Dermis microvascular lymphatic vessel endothelial cell (primary cell): ENCODE data around the gene KDM7A. TPM values are rescaled to one million over a fixed set of nuclear protein-coding genes. Genes with fewer than 3 reads are reported as not detected.
"Not testable (repeated sequence)": the region's sequence is repeated elsewhere in the genome, so short reads cannot be mapped to it uniquely, and the experiment has no call there.

ENCODE experiments used
- DNase-seq, 2 donors: peaks; one replicate each; pipeline versions ENCODE4 v3.0.0 to v3.0.0-alpha.2; 2010; ENCODE audit warnings: low read depth in 2 of 2
- total RNA-seq: library from RNA; depleted of rRNA; stranded (reverse); fragments of >200 nt; gene quantifications from 2 replicates; pipeline ENCODE4 v1.2.1, GENCODE V29; 2014

KDM7A gene
- 6.2 and 11.3 TPM in 2 replicates for total RNA-seq

- DNase-seq, result peak; percentile 81 to 93
Observed at GRCh38 chr7:140176811-140177702, at the start of gene KDM7A. Gene KDM7A, minus strand, starts transcription at chr7:140176983. Its CDS starts 46 bp downstream, at chr7:140176937.

- DNase-seq, result no peak
Observed at GRCh38 chr7:140225562-140226249, 48.9 kb upstream of the KDM7A start.

DNA sequence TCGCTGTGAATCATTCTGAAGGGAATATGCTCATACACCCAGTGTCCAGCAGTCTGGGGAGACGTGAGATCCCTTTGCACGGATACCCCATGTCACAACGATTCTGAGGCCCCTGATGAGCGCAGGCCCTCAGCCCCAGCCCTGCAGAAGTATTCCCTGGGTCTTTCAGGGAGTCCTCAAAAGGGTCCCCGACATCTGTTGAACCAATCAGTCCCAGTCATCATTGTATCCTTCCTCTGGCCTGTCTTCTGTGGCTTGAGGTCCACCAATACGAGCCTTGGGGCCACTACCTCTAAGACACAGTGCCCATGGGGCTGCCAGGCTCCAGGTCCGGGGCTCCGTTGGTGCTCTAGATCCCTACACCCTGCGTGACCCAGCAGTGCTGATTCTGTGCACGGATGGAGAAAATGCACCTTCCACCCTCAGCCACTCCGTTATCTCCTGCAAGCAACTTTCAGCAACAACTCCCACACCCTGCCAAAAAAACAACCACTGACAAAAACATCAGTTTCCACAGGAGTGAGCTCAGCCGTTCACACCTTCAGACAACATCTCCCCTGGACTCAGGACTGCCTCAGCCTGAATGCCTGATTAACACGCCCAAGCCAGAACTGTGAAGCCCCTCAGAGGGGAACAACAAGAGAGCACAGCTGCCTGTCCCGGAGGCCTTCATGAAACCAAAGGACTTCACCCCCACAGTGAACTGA is 46.9 kb upstream of the KDM7A start:
- DNase-seq, result no peak

GRCh38 chr7:140222814-140223213 is 46.0 kb upstream of the KDM7A start:
- DNase-seq, result no peak

DNA sequence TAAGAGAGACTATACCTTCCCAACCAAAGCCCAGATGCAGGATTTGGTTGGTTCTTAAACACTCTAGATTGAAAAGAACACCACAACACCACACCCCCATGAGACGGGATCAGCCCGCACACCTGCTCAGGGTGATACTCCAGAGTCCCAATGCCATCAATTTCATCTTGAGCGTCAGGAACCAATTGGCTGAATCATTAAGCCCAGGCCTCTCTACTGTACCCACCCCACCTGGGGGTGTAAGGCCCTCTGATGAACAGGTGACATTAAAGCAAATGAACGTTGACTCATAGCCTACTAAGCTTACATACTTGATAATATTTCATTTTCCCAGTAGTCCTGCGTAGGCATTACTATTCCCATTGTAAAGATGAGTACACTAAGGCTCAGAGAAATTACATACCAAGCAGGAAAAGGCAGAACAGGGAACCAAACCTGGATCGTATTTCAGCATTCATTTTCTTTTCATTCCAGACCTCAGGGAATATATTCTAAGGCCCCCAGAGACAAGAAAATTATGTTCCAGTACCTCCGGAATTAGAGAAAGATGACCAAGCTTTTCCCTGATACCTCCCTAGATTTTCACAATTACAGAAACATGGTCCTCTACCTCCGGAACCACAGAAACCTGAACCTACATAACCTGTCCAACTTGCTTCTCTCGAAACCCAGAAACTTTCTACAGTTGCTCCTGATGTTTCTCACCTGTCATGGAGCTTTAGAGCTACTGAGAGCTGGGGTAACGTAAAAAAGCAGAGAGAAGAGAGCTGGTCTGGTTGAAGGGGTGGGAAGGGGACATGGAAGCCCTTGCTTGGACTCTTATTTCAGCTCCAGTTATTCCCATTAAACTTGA is 43.1 kb upstream of the KDM7A start:
- DNase-seq, result no peak

DNA sequence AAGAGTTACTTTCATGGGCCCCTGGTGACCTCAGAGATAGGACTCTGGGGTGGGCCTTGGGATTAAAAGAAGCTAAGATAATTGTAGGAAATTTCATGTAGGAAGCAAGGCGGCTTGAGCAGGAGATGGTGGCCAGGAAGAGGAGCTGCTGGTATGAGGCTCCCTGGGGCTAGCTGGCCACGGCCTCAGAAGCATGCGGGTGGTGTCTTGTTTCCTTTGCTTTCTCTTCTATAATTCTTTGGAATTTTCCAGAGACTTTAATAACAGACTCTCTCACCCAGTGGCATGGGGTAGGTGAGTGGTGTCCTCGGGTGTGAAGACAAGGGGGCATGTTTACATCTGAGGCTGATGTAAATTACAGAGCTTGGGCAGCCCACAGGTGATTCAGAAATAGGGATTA is 41.9 kb upstream of the KDM7A start:
- DNase-seq, result no peak

- no peak for DNase-seq
Observed at GRCh38 chr7:140217750-140218501, 41.1 kb upstream of the KDM7A start.

GRCh38 chr7:140215281-140215680 is 38.5 kb upstream of the KDM7A start:
- no peak for DNase-seq

DNA sequence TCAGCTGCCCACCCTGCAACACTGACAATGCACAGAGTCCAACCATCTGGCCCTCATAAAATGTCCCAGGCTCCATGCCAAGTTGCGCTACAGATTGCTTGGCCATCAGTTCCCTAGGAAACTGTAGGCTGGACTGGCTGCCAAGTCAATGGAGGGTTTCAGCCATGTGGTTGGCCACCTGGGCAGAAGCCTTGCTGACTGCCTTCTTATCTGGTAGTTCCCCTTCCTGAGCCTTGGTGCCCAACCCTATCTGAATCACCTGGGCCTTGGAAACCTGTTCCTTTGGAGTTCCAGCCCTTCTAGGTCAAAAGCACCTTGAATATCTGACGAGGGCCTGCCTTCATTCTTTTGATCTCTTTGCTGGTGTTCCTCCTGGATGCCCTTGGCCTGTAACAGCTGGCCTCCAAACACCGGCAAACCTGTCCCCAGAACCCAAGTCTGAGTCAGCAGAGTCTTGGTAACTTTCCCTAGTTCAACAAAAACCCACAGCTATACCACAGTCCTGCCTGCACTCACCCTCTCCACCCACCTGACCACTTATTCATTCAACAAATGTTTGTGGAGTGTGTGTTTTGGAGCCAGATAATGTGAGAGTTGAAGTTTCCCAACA is 37.4 kb upstream of the KDM7A start:
- DNase-seq, result no peak

DNA sequence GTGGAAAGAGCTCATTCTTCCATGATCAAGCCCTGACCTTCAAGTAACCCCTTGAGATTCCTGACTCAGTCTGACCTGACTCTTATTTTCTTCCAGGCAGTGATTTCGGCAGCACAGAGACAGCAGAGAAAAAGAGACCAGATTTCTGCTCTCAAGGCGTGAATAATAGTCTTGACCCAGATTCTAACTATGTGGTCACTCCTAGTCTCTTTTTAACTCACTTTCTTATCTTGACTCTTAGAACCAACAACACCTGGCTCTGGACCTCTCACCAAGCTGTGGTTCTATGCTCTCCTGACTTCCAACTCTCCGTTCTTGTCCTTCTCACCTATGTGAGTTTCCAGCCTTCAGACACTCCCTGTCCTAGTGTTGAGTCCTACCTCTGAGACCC is 36.9 kb upstream of the KDM7A start:
- DNase-seq, result no peak

GRCh38 chr7:140212100-140212881 is 35.5 kb upstream of the KDM7A start:
- peak in 1 of 2 donors; percentile 6 for DNase-seq

DNA sequence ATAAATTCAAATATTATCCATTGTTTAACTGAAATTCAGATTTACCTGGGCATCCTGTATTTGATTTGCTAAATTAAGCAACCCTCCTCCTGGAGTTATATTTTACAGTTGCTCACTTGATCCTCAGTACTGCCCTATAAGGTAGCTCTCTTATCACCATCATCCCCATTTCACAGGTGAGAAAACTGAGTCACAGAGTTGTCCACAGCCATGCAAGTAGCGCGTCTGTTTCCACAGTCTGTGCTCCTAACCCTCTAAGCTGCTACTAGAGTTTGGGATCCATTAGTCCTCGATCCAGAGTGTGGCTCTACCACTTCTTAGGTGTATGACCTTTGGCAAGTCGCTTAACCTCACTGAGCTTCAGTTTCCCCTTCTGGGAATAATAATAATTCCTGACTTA is 34.9 kb upstream of the KDM7A start:
- no peak for DNase-seq

- DNase-seq, result no peak
Observed at GRCh38 chr7:140209866-140210609, 33.3 kb upstream of the KDM7A start.

DNA sequence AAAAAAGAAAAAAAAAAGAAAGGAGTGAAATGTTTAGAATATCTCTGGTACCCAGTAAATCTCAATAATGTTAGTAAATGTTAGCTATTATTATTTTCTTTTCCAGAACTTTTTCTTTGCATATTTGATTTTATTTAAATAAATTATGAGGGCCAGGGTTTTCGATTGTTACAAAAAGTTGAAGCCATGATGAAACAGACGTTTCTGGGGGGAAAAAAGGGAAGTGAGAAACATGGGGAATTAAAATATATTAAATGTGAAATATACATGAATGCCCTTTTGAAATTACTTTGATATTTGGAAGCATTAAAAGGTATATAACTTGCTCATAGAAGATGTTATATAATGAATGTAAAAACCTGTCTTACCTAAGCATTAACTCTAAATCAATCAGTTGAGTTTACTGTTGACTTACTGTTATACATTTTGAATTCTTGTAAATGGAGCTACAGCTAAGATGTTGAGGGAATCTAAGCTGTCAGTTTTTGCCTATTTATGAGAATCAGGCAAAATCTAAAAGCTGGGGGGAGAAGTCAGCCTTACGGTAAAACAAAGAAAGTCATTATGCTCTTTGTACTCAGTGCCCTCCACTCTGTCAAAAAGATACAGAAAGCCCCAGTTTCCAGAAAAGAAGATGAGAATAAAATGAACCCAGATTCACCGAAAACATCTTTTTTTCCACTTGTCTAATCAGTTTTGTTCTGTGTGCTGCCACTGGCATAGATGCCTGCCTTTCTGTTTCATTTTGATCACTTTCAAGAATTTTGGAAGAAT is 30.0 kb upstream of the KDM7A start:
- DNase-seq, result no peak

DNA sequence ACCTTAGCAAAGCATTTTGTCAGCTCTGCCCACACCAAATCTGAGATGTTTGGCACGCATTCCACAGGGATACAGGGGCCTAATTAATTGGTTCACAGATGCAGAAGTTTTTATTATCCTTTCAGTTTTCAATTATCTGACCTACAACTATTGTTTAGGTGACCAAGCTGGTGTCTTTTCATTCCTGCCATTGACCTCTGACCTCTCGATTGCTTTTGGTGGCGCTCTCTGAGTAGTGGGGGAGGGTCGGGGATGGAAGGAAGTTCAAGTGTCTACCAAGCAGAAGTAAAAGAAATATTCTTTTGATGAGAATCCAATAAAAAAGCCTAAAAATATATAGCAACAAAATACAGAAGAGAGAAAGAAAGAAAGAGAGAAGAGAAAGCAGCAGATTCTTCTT is 28.8 kb upstream of the KDM7A start:
- no peak for DNase-seq

GRCh38 chr7:140203556-140203955 is 26.8 kb upstream of the KDM7A start:
- no peak for DNase-seq

- DNase-seq, result not testable (repeated sequence)
Observed at GRCh38 chr7:140202942-140203341, 26.2 kb upstream of the KDM7A start.

GRCh38 chr7:140201393-140201792 is 24.6 kb upstream of the KDM7A start:
- DNase-seq, result no peak
